NT2/D1 (cell line): Measurements from ENCODE around the gene BTG4.

ENCODE experiments used
- DNase-seq: peaks from one replicate; pipeline ENCODE4 v3.0.0-alpha.2; 2011; ENCODE audit warnings: low read depth, low spot score
- H3K27me3 ChIP-seq: 2 replicates; pipeline ENCODE4 v1.6.0; 2011; ENCODE audit warnings: mild to moderate bottlenecking; ENCODE audit not compliant: insufficient read length, insufficient read depth
- H3K36me3 ChIP-seq: 2 replicates; pipeline ENCODE4 v1.6.1; 2011; ENCODE audit warnings: mild to moderate bottlenecking, low read length, mixed read lengths; ENCODE audit not compliant: insufficient read depth, insufficient read length
- H3K4me1 ChIP-seq: 2 replicates; pipeline ENCODE4 v1.5.1; 2011; ENCODE audit not compliant: insufficient read depth, insufficient read length
- H3K4me3 ChIP-seq: 2 replicates; pipeline ENCODE4 v1.5.1; 2011; ENCODE audit warnings: low read depth; ENCODE audit not compliant: insufficient read length
- H3K9ac ChIP-seq: 2 replicates; pipeline ENCODE4 v1.6.0; 2011; ENCODE audit warnings: low read depth; ENCODE audit not compliant: insufficient read length
- H3K9me3 ChIP-seq: 2 replicates; pipeline ENCODE4 v1.5.1; 2011; ENCODE audit warnings: mild to moderate bottlenecking, low read length; ENCODE audit not compliant: insufficient read depth
- SUZ12 ChIP-seq: IDR thresholded peaks from 2 replicates; pipeline ENCODE4 v1.6.1; 2011; ENCODE audit not compliant: insufficient read length, insufficient read depth; ENCODE audit errors: extremely low read depth
- YY1 ChIP-seq: IDR thresholded peaks from 2 replicates; pipeline ENCODE4 v1.6.1; 2011; ENCODE audit not compliant: insufficient read length, insufficient read depth
- ZNF274 ChIP-seq: IDR thresholded peaks from 2 replicates; pipeline ENCODE4 v1.6.1; 2011; ENCODE audit warnings: mild to moderate bottlenecking, low read depth, low read length

BTG4 gene

GRCh38 chr11:111469200-111469599, 43.0 kb downstream of the BTG4 start:
- H3K36me3 ChIP-seq: no peaks in the 10 kb centered on the region
- DNase-seq: no peak
- no peak overlapping the region for H3K9ac ChIP-seq
- H3K4me3 ChIP-seq: no peak overlapping the region
- 0 out of 2 replicates have a peak, but pooled peaks cover 1% of the 10 kb centered on the region for H3K9me3 ChIP-seq
- no peaks in the 10 kb centered on the region for H3K4me1 ChIP-seq
- TF ChIP-seq YY1: no peak
- TF ChIP-seq ZNF274: no peak
- no peak for TF ChIP-seq SUZ12
- no peaks in the 10 kb centered on the region for H3K27me3 ChIP-seq

GRCh38 chr11:111466615-111467014, 45.6 kb downstream of the BTG4 start:
- TF ChIP-seq ZNF274 (no peak), SUZ12 (no peak), YY1 (no peak)
- DNase-seq: no peak
- Histone ChIP-seq H3K36me3 (no peaks in the 10 kb centered on the region), H3K9ac (no peak overlapping the region), H3K9me3 (no peaks in the 10 kb centered on the region), H3K4me3 (no peak overlapping the region), H3K4me1 (no peaks in the 10 kb centered on the region), H3K27me3 (no peaks in the 10 kb centered on the region)

- Histone ChIP-seq H3K4me1 (no peaks in the 10 kb centered on the region), H3K27me3 (no peaks in the 10 kb centered on the region), H3K4me3 (no peak overlapping the region), H3K9ac (no peak overlapping the region), H3K36me3 (no peaks in the 10 kb centered on the region), H3K9me3 (no peaks in the 10 kb centered on the region)
- no peak for DNase-seq
- TF ChIP-seq SUZ12 (no peak), ZNF274 (no peak), YY1 (no peak)
These were observed 46.8 kb downstream of the BTG4 start for GRCh38 chr11:111465400-111465799.

- H3K9me3 ChIP-seq: no peaks in the 10 kb centered on the region
- no peaks in the 10 kb centered on the region for H3K27me3 ChIP-seq
- DNase-seq: no peak
- no peak overlapping the region for H3K9ac ChIP-seq
- no peak for TF ChIP-seq SUZ12
- TF ChIP-seq ZNF274: no peak
- no peak for TF ChIP-seq YY1
- no peaks in the 10 kb centered on the region for H3K36me3 ChIP-seq
- no peak overlapping the region for H3K4me3 ChIP-seq
- no peaks in the 10 kb centered on the region for H3K4me1 ChIP-seq
These were observed 48.9 kb downstream of the BTG4 start for GRCh38 chr11:111463276-111463675.

GRCh38 chr11:111462329-111462728, 49.9 kb downstream of the BTG4 start:
- TF ChIP-seq SUZ12 (no peak), YY1 (no peak), ZNF274 (no peak)
- no peaks in the 10 kb centered on the region for H3K9me3 ChIP-seq
- no peak for DNase-seq
- no peaks in the 10 kb centered on the region for H3K27me3 ChIP-seq
- H3K4me1 ChIP-seq: no peaks in the 10 kb centered on the region
- H3K4me3 ChIP-seq: no peak overlapping the region
- no peaks in the 10 kb centered on the region for H3K36me3 ChIP-seq
- H3K9ac ChIP-seq: no peak overlapping the region

- no peak overlapping the region for H3K9ac ChIP-seq
- no peaks in the 10 kb centered on the region for H3K36me3 ChIP-seq
- H3K4me1 ChIP-seq: no peaks in the 10 kb centered on the region
- TF ChIP-seq YY1 (no peak), SUZ12 (no peak), ZNF274 (no peak)
- peaks cover 4% of the 10 kb centered on the region for H3K27me3 ChIP-seq
- H3K9me3 ChIP-seq: no peaks in the 10 kb centered on the region
- no peak overlapping the region for H3K4me3 ChIP-seq
- no peak for DNase-seq
These were observed 50.5 kb downstream of the BTG4 start for GRCh38 chr11:111461460-111462235.

- Histone ChIP-seq H3K4me3 (no peak overlapping the region), H3K9ac (no peak overlapping the region), H3K27me3 (peaks cover 6% of the 10 kb centered on the region), H3K9me3 (no peaks in the 10 kb centered on the region), H3K36me3 (no peaks in the 10 kb centered on the region), H3K4me1 (no peaks in the 10 kb centered on the region)
- TF ChIP-seq ZNF274 (no peak), SUZ12 (no peak), YY1 (no peak)
- no peak for DNase-seq
These were observed 51.3 kb downstream of the BTG4 start for GRCh38 chr11:111460856-111461255.

- H3K4me1 ChIP-seq: no peaks in the 10 kb centered on the region
- H3K27me3 ChIP-seq: peaks cover 6% of the 10 kb centered on the region
- no peak for DNase-seq
- no peak overlapping the region for H3K4me3 ChIP-seq
- TF ChIP-seq YY1 (no peak), SUZ12 (no peak)
- H3K36me3 ChIP-seq: no peaks in the 10 kb centered on the region
- H3K9ac ChIP-seq: no peak overlapping the region
- H3K9me3 ChIP-seq: no peaks in the 10 kb centered on the region
These were observed 51.8 kb downstream of the BTG4 start for GRCh38 chr11:111460340-111460739.
